CD14-positive monocyte (primary cell): ENCODE measurements around the gene CEND1. TPM values are rescaled to one million over a fixed set of nuclear protein-coding genes. Genes with fewer than 3 reads are reported as not detected.

Experiments
- DNase-seq, 3 donors: peaks; one replicate each; pipeline ENCODE4 v3.0.0-alpha.2; 2011 to 2022
- H2AFZ ChIP-seq: 2 replicates; pipeline ENCODE4 v1.6.0; 2012; ENCODE audit warnings: mild to moderate bottlenecking, low read depth, low read length, inconsistent platforms; ENCODE audit not compliant: insufficient read depth, poor library complexity, severe bottlenecking
- H3K27ac ChIP-seq, 2 donors: 1 replicate in 1 of 2; 2 replicates in 1 of 2; pipeline ENCODE4 v1.5.1; 2012 to 2013; ENCODE audit warnings: low read length in 2 of 2, control low read depth in 1 of 2, inconsistent platforms in 1 of 2, low read depth in 1 of 2, mild to moderate bottlenecking in 1 of 2
- H3K27me3 ChIP-seq, 2 donors: one replicate each; pipeline versions ENCODE4 v1.6.0 to v1.6.1; 2011 to 2013; ENCODE audit warnings: low read length in 2 of 2; ENCODE audit not compliant: control insufficient read depth in 2 of 2, insufficient read depth in 2 of 2
- H3K36me3 ChIP-seq, 2 donors: replicated peaks in 1 of 2; 1 replicate in 1 of 2; 2 replicates in 1 of 2; pipeline versions ENCODE4 v1.5.1 to v1.6.1; 2012 to 2013; ENCODE audit warnings: low read length in 2 of 2, control low read depth in 1 of 2, inconsistent platforms in 1 of 2, mild to moderate bottlenecking in 1 of 2; ENCODE audit not compliant: insufficient read depth in 2 of 2, control insufficient read depth in 1 of 2
- H3K4me1 ChIP-seq, 2 donors: 1 replicate in 1 of 2; 2 replicates in 1 of 2; pipeline versions ENCODE4 v1.5.1 to v1.6.1; 2012 to 2013; ENCODE audit warnings: low read length in 2 of 2, control low read depth in 1 of 2, inconsistent platforms in 1 of 2, mild to moderate bottlenecking in 1 of 2, moderate library complexity in 1 of 2; ENCODE audit not compliant: insufficient read depth in 2 of 2, control insufficient read depth in 1 of 2
- H3K4me2 ChIP-seq: replicated peaks from 2 replicates; pipeline ENCODE3; 2012; ENCODE audit warnings: low read length, moderate library complexity, mild to moderate bottlenecking; ENCODE audit not compliant: poor library complexity, severe bottlenecking; ENCODE audit errors: extremely low read depth
- H3K4me3 ChIP-seq, 3 experiments: fragments of 200-600 bp in 1 of 3; sonication (generic) in 1 of 3; replicated peaks in 1 of 3; 1 replicate in 2 of 3; 2 replicates in 1 of 3; pipeline ENCODE4 v1.5.1; 2011 to 2013; ENCODE audit warnings: low read length in 3 of 3, mild to moderate bottlenecking in 3 of 3, control low read depth in 2 of 3, low read depth in 2 of 3, inconsistent platforms in 1 of 3, moderate library complexity in 1 of 3
- H3K79me2 ChIP-seq: 2 replicates; pipeline ENCODE4 v1.6.0; 2012; ENCODE audit warnings: mild to moderate bottlenecking, control low read depth, inconsistent platforms, low read length, moderate library complexity; ENCODE audit not compliant: insufficient read depth
- H3K9ac ChIP-seq: 2 replicates; pipeline ENCODE4 v1.6.0; 2017; ENCODE audit warnings: low read length, mild to moderate bottlenecking; ENCODE audit not compliant: insufficient read depth, poor library complexity, severe bottlenecking
- H3K9me3 ChIP-seq, 2 donors: replicated peaks in 1 of 2; 1 replicate in 1 of 2; 2 replicates in 1 of 2; pipeline versions ENCODE4 v1.5.1 to v1.6.1; 2012 to 2013; ENCODE audit warnings: low read length in 2 of 2, control low read depth in 1 of 2; ENCODE audit not compliant: control insufficient read depth in 1 of 2, insufficient read depth in 1 of 2
- H4K20me1 ChIP-seq: 2 replicates; pipeline ENCODE4 v1.6.0; 2012; ENCODE audit warnings: mild to moderate bottlenecking, low read length, control low read depth, moderate library complexity; ENCODE audit not compliant: insufficient read depth
- H3K27ac Mint-ChIP-seq, 7 donors: one replicate each; pipeline ENCODE4 v1.8.0; 2020; ENCODE audit warnings: mild to moderate bottlenecking in 7 of 7, mixed read lengths in 7 of 7, moderate library complexity in 6 of 7, inconsistent platforms in 2 of 7
- H3K27me3 Mint-ChIP-seq, 3 donors: one replicate each; pipeline ENCODE4 v1.8.0; 2021 to 2022; ENCODE audit warnings: low read depth in 3 of 3, mild to moderate bottlenecking in 3 of 3, mixed read lengths in 3 of 3, moderate library complexity in 3 of 3, inconsistent platforms in 1 of 3
- H3K36me3 Mint-ChIP-seq, 2 donors: one replicate each; pipeline ENCODE4 v1.8.0; 2020; ENCODE audit warnings: mixed read lengths in 2 of 2, inconsistent platforms in 1 of 2, mild to moderate bottlenecking in 1 of 2
- H3K4me1 Mint-ChIP-seq: one replicate; pipeline ENCODE4 v1.8.0; 2020; ENCODE audit warnings: mild to moderate bottlenecking, mixed read lengths
- H3K4me3 Mint-ChIP-seq, 2 donors: one replicate each; pipeline ENCODE4 v1.8.0; 2020; ENCODE audit warnings: mild to moderate bottlenecking in 2 of 2, mixed read lengths in 2 of 2, moderate library complexity in 1 of 2
- H3K9me3 Mint-ChIP-seq, 7 donors: one replicate each; pipeline ENCODE4 v1.8.0; 2020 to 2022; ENCODE audit warnings: mixed read lengths in 7 of 7, mild to moderate bottlenecking in 6 of 7, moderate library complexity in 6 of 7, inconsistent platforms in 2 of 7
- WGBS: methylation state at CpG from one replicate; pipeline ENCODE4 v1.1.5; 2013; ENCODE audit warnings: missing lambda C conversion rate; ENCODE audit not compliant: insufficient coverage; 5-methylcytosine and 5-hydroxymethylcytosine counted together
- intact Hi-C, 2 donors: fragments of 100-400 bp; cut with micrococcal nuclease; formaldehyde crosslinking; loops; one replicate each; pipeline versions ENCODE4 v1.15.0 to v1.15.1; 2023
- polyA plus RNA-seq, 3 donors: library from polyadenylated mRNA; depleted of rRNA in 1 of 3; unstranded in 2 of 3; stranded (reverse) in 1 of 3; fragments of 300-500 nt in 2 of 3; fragments of >200 nt in 1 of 3; fragmentation: Illumina TruSeq in 2 of 3; gene quantifications; 1 replicate in 2 of 3; 2 replicates in 1 of 3; pipeline ENCODE4 v1.2.3, GENCODE V29; 2012 to 2021
- TF ChIP-seq, protein P1 (sequence below): fragments of 200-600 bp; IDR thresholded peaks from one replicate; pipeline ENCODE4 v1.8.0; 2022; ENCODE audit warnings: antibody characterized with exemption, mild to moderate bottlenecking

The CEND1 gene
- polyA plus RNA-seq, 3 donors: not detected

DNA sequence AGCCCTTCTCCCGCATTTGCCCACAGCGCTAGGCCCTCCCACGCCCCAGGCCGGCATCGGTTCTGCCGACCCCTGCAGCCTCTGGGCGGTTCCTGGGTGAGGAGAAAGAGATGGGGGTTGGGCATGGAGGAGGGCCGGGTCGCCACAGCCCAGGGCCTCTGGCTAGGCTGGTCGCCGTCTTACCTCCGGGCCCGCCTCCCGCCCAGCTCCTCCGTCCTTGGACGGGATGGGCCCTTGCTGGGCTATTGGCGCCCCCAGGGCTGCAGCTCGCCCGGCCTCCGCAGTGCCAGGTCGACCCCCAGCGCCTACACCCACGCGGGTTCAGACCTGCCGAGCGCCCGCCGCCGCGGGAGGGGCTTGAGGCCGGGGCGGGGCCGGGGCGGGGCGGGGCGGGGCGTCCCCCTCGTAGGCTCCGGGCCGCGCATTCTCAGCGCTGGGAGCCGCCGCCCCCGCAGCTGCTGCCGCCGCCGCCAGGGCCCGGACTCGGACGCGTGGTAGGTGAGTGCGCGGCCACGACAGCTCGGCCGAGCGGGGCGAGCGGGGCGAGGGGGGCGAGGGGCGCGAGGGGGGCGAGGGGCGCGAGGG is 42.7 kb upstream of the CEND1 start, which contains the start of gene CD151:
TSS of gene CD151 (plus strand) at position 424 of the 585 bp plus-strand sequence. CDS start 3,118 bp downstream, outside the sequence.
- Histone ChIP-seq H3K9me3 (no peaks in the 10 kb centered on the region), H3K79me2 (peaks cover 21% of the 10 kb centered on the region), H3K4me2 (peak within 1 kb of the TSS; percentile 91), H3K27ac (peak within 1 kb of the TSS in 1 of 2 donors; percentile 71), H3K4me3 (peak within 1 kb of the TSS; percentile 47 to 85 (median 56)), H3K9ac (peak within 1 kb of the TSS; percentile 66), H3K27me3 (peaks cover 10 to 58% of the 10 kb centered on the region in 2 donors), H3K4me1 (peaks cover 70 to 73% of the 10 kb centered on the region in 2 donors), H4K20me1 (peaks cover 65% of the 10 kb centered on the region), H2AFZ (peak within 1 kb of the TSS; percentile 41), H3K36me3 (peaks cover 14 to 16% of the 10 kb centered on the region in 2 donors)
- Mint-ChIP-seq H3K9me3 (peaks cover 0 to 21% (median 3%) of the 10 kb centered on the region in 7 donors), H3K4me3 (peak within 1 kb of the TSS; percentile 84 to 87), H3K36me3 (peaks cover 18 to 21% of the 10 kb centered on the region in 2 donors), H3K4me1 (peaks cover 64% of the 10 kb centered on the region), H3K27me3 (peaks cover 38 to 74% (median 45%) of the 10 kb centered on the region in 3 donors), H3K27ac (peak within 1 kb of the TSS; percentile 63 to 95 (median 86))
- peak in 2 of 3 donors; percentile 41 to 47 for DNase-seq
- intact Hi-C loops: no loop called here
- WGBS: 2% methylated on average over 46 of the region's 67 CpGs
- TF ChIP-seq, protein P1, sequence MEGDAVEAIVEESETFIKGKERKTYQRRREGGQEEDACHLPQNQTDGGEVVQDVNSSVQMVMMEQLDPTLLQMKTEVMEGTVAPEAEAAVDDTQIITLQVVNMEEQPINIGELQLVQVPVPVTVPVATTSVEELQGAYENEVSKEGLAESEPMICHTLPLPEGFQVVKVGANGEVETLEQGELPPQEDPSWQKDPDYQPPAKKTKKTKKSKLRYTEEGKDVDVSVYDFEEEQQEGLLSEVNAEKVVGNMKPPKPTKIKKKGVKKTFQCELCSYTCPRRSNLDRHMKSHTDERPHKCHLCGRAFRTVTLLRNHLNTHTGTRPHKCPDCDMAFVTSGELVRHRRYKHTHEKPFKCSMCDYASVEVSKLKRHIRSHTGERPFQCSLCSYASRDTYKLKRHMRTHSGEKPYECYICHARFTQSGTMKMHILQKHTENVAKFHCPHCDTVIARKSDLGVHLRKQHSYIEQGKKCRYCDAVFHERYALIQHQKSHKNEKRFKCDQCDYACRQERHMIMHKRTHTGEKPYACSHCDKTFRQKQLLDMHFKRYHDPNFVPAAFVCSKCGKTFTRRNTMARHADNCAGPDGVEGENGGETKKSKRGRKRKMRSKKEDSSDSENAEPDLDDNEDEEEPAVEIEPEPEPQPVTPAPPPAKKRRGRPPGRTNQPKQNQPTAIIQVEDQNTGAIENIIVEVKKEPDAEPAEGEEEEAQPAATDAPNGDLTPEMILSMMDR: no peak

- WGBS: 95% methylated on average over 14 of the region's 23 CpGs
- Histone ChIP-seq H4K20me1 (peaks cover 60% of the 10 kb centered on the region), H3K4me1 (peaks cover 74 to 79% of the 10 kb centered on the region in 2 donors), H2AFZ (peak overlapping the region; percentile 41), H3K9me3 (no peaks in the 10 kb centered on the region), H3K4me3 (peak overlapping the region in 2 of 3 experiments; percentile 41 to 74), H3K36me3 (peaks cover 8 to 10% of the 10 kb centered on the region in 2 donors), H3K27ac (no peak overlapping the region), H3K4me2 (peak overlapping the region; percentile 91), H3K9ac (peak overlapping the region; percentile 46), H3K79me2 (peaks cover 21% of the 10 kb centered on the region), H3K27me3 (peaks cover 10 to 61% of the 10 kb centered on the region in 2 donors)
- Mint-ChIP-seq H3K27ac (peak overlapping the region in 3 of 7 donors; percentile 6 to 59 (median 41)), H3K4me1 (peaks cover 67% of the 10 kb centered on the region), H3K4me3 (peak overlapping the region; percentile 64 to 77), H3K36me3 (peaks cover 14 to 18% of the 10 kb centered on the region in 2 donors), H3K27me3 (peaks cover 41 to 77% (median 48%) of the 10 kb centered on the region in 3 donors), H3K9me3 (peaks cover 0 to 21% (median 3%) of the 10 kb centered on the region in 7 donors)
- intact Hi-C loops: no loop called here
- no peak for DNase-seq
- TF ChIP-seq, protein P1: no peak
These were observed 42.2 kb upstream of the CEND1 start for GRCh38 chr11:831961-832528.
